ENCODE results near the gene TUBG2.
"Not testable (repeated sequence)": the region's sequence is repeated elsewhere in the genome, so short reads cannot be mapped to it uniquely, and the experiment has no call there.

Gene TUBG2

GRCh38 chr17:42651392-42651791 is 7.7 kb upstream of the TUBG2 start:
- no peak overlapping the region for H3K4me3 ChIP-seq (ENCODE audit: low read length)

GRCh38 chr17:42653179-42654124 is 5.6 kb upstream of the TUBG2 start:
- Histone ChIP-seq H3K36me3 (replicated peaks; ENCODE audit: low read depth, low read length) (no peaks in the 10 kb centered on the region), H3K27ac (ENCODE audit: low read length) (no peak overlapping the region), H3K27me3 (ENCODE audit: low read depth, low read length) (no peaks in the 10 kb centered on the region), H4K20me1 (ENCODE audit: insufficient read depth, low read length) (no peaks in the 10 kb centered on the region), H3K4me3 (ENCODE audit: low read length) (no peak overlapping the region), H3K4me1 (ENCODE audit: low read length) (peaks cover 21% of the 10 kb centered on the region), H3K4me2 (ENCODE audit: low read length) (no peak overlapping the region), H3K79me2 (ENCODE audit: low read length) (no peaks in the 10 kb centered on the region), H3K9me3 (ENCODE audit: insufficient read depth, low read length) (no peaks in the 10 kb centered on the region), H2AFZ (ENCODE audit: low read depth, low read length) (no peak overlapping the region), H3K9ac (ENCODE audit: low read length) (no peak overlapping the region)
- TF ChIP-seq EZH2phosphoT487 (IDR thresholded peaks at IDR 0.05; ENCODE audit: low read depth) (no peak), CTCF (IDR thresholded peaks at IDR 0.05; ENCODE audit: low read depth, low read length) (no peak)

More at GRCh38 chr17:42651392-42651791, 7.7 kb upstream of the TUBG2 start:
- no peak for TF ChIP-seq CTCF (IDR thresholded peaks at IDR 0.05; ENCODE audit: low read depth, low read length)
- TF ChIP-seq EZH2phosphoT487 (IDR thresholded peaks at IDR 0.05; ENCODE audit: low read depth): no peak
- Histone ChIP-seq H3K36me3 (replicated peaks; ENCODE audit: low read depth, low read length) (no peaks in the 10 kb centered on the region), H3K27me3 (ENCODE audit: low read depth, low read length) (no peaks in the 10 kb centered on the region), H3K4me2 (ENCODE audit: low read length) (no peak overlapping the region), H3K79me2 (ENCODE audit: low read length) (no peaks in the 10 kb centered on the region), H4K20me1 (ENCODE audit: insufficient read depth, low read length) (no peaks in the 10 kb centered on the region), H3K9ac (ENCODE audit: low read length) (no peak overlapping the region), H3K4me1 (ENCODE audit: low read length) (peaks cover 12% of the 10 kb centered on the region), H3K9me3 (ENCODE audit: insufficient read depth, low read length) (no peaks in the 10 kb centered on the region), H3K27ac (ENCODE audit: low read length) (no peak overlapping the region), H2AFZ (ENCODE audit: low read depth, low read length) (no peak overlapping the region)

DNA sequence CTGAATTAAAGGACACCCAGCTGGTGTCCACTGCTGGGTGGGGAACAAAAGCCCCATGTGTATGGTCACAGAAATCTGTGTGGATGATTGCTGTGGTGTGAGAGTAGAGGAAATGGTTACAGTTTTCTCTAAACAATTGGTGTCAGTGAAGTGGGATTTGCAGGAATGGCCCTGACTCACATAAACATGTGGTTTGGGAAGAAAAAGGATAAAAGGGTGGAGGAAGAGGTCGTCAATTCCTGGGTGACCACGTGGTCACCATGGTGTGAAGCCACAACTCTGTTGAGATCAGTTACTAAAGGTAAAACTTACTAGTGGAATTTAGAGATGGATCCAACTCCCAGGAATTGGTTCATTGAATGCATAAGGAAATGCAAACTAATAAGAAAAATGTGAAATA is 3.6 kb upstream of the TUBG2 start:
- Histone ChIP-seq H3K27me3 (ENCODE audit: low read depth, low read length) (no peaks in the 10 kb centered on the region), H3K4me2 (ENCODE audit: low read length) (peak overlapping the region; percentile 24; the same call in 1 of the 2 replicates), H3K4me1 (ENCODE audit: low read length) (peaks cover 31% of the 10 kb centered on the region), H3K27ac (ENCODE audit: low read length) (peak overlapping the region; percentile 36; the same call in 1 of the 2 replicates), H3K9ac (ENCODE audit: low read length) (no peak overlapping the region), H4K20me1 (ENCODE audit: insufficient read depth, low read length) (no peaks in the 10 kb centered on the region), H3K79me2 (ENCODE audit: low read length) (no peaks in the 10 kb centered on the region), H3K36me3 (replicated peaks; ENCODE audit: low read depth, low read length) (no peaks in the 10 kb centered on the region), H3K9me3 (ENCODE audit: insufficient read depth, low read length) (no peaks in the 10 kb centered on the region), H3K4me3 (ENCODE audit: low read length) (no peak overlapping the region), H2AFZ (ENCODE audit: low read depth, low read length) (no peak overlapping the region)
- TF ChIP-seq EZH2phosphoT487 (IDR thresholded peaks at IDR 0.05; ENCODE audit: low read depth) (no peak), CTCF (IDR thresholded peaks at IDR 0.05; ENCODE audit: low read depth, low read length) (no peak)

GRCh38 chr17:42657824-42658588 is 1.1 kb upstream of the TUBG2 start:
- Histone ChIP-seq H3K4me3 (ENCODE audit: low read length) (peak overlapping the region; percentile 90), H3K36me3 (replicated peaks; ENCODE audit: low read depth, low read length) (peaks cover 3% of the 10 kb centered on the region), H3K9ac (ENCODE audit: low read length) (no peak overlapping the region), H2AFZ (ENCODE audit: low read depth, low read length) (no peak overlapping the region), H3K79me2 (ENCODE audit: low read length) (no peaks in the 10 kb centered on the region), H3K4me1 (ENCODE audit: low read length) (peaks cover 31% of the 10 kb centered on the region), H4K20me1 (ENCODE audit: insufficient read depth, low read length) (no peaks in the 10 kb centered on the region), H3K27ac (ENCODE audit: low read length) (no peak overlapping the region), H3K27me3 (ENCODE audit: low read depth, low read length) (no peaks in the 10 kb centered on the region), H3K4me2 (ENCODE audit: low read length) (peak overlapping the region; percentile 100), H3K9me3 (ENCODE audit: insufficient read depth, low read length) (no peaks in the 10 kb centered on the region)
- no peak for TF ChIP-seq CTCF (IDR thresholded peaks at IDR 0.05; ENCODE audit: low read depth, low read length)

- H4K20me1 ChIP-seq (ENCODE audit: insufficient read depth, low read length); H3K9me3 ChIP-seq (ENCODE audit: insufficient read depth, low read length); H3K36me3 ChIP-seq (replicated peaks; ENCODE audit: low read depth, low read length); H2AFZ ChIP-seq (ENCODE audit: low read depth, low read length); H3K9ac ChIP-seq (ENCODE audit: low read length); H3K27me3 ChIP-seq (ENCODE audit: low read depth, low read length); H3K79me2 ChIP-seq (ENCODE audit: low read length); H3K27ac ChIP-seq (ENCODE audit: low read length): not testable (repeated sequence)
- Histone ChIP-seq H3K4me2 (ENCODE audit: low read length) (peak overlapping the region; percentile 100), H3K4me1 (ENCODE audit: low read length) (peaks cover 31% of the 10 kb centered on the region), H3K4me3 (ENCODE audit: low read length) (peak overlapping the region; percentile 90)
Observed at GRCh38 chr17:42659932-42660274, 819 bp downstream of the TUBG2 start.

Data from OCI-LY3 (cell line).